Breast epithelium (tissue), 4 donors: ENCODE measurements around the gene MDFI. TPM values are rescaled to one million over a fixed set of nuclear protein-coding genes. Genes with fewer than 3 reads are reported as not detected.

Experiments
- DNase-seq, 2 donors: peaks; one replicate each; pipeline ENCODE4 v3.0.0-alpha.2; 2019; ENCODE audit warnings: low spot score in 2 of 2
- H3K27ac ChIP-seq, 2 donors: fragments of 200-600 bp; sonication (generic) in 1 of 2; one replicate each; pipeline ENCODE4 v1.5.1; 2016 to 2019; ENCODE audit warnings: mild to moderate bottlenecking in 1 of 2
- H3K27me3 ChIP-seq, 2 donors: fragments of 200-600 bp; sonication (generic) in 1 of 2; one replicate each; pipeline versions ENCODE4 v1.5.1 to v1.6.0; 2017 to 2019; ENCODE audit warnings: control low read depth in 1 of 2, mild to moderate bottlenecking in 1 of 2
- H3K36me3 ChIP-seq: fragments of 200-600 bp; one replicate; pipeline ENCODE4 v1.5.1; 2019
- H3K4me1 ChIP-seq, 2 donors: fragments of 200-600 bp; sonication (generic); one replicate each; pipeline ENCODE4 v1.5.1; 2016 to 2019; ENCODE audit warnings: control low read depth in 1 of 2
- H3K4me3 ChIP-seq, 3 donors: fragments of 200-600 bp; sonication (generic); 1 replicate in 2 of 3; 2 replicates in 1 of 3; pipeline ENCODE4 v1.5.1; 2016 to 2019; ENCODE audit warnings: mild to moderate bottlenecking in 3 of 3, moderate library complexity in 2 of 3
- H3K9me3 ChIP-seq, 2 donors: fragments of 200-600 bp; sonication (generic) in 1 of 2; one replicate each; pipeline ENCODE4 v1.5.1; 2016 to 2019; ENCODE audit warnings: control low read depth in 1 of 2
- POLR2A ChIP-seq: fragments of 450-650 bp; IDR thresholded peaks from one replicate; pipeline ENCODE4 v1.6.1; 2016; ENCODE audit warnings: antibody characterized with exemption, mild to moderate bottlenecking, moderate library complexity
- POLR2AphosphoS5 ChIP-seq, 3 donors: sonication (generic); formaldehyde crosslinking; IDR thresholded peaks; one replicate each; pipeline ENCODE4 v1.6.1; 2017; ENCODE audit warnings: antibody characterized with exemption in 3 of 3
- intact Hi-C: fragments of 100-400 bp; cut with DNase I; formaldehyde crosslinking; loops from one replicate; pipeline ENCODE4 v1.15.1; 2023; ENCODE audit warnings: low total_unique reads
- total RNA-seq, 3 donors: library from RNA; depleted of rRNA; stranded (reverse); fragments of >200 nt; gene quantifications; one replicate each; pipeline ENCODE4 v1.1.0, GENCODE V29; 2016
- TF ChIP-seq, protein P1 (sequence below), 3 donors: fragments of 450-650 bp; IDR thresholded peaks; one replicate each; pipeline ENCODE4 v1.5.1; 2016 to 2017; ENCODE audit warnings: antibody characterized with exemption in 3 of 3, mild to moderate bottlenecking in 3 of 3, moderate library complexity in 3 of 3

Gene MDFI
- total RNA-seq, 3 donors from 2014 or later: 26.7 to 75.8 (median 36.1) TPM

DNA sequence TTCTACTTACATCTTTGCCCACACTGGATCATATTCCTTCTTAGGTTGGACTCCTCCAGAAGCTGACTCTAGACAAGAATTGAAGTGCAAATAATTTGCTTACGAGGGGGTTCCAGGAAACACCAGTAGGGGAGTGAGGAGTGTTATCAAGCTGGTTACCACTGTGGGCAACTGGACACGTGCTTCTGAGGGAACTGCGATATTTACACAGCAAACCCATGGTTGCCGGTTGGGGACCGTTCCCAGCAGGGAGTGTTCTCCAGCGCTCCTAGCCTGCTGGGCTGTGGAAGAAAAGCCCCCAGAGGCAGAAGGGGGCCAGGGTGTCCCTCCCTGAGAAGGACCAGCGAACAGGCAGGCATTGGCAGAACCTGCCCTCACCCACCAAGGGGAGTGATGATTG is 21.7 kb downstream of the MDFI start:
- intact Hi-C loops: no loop called here
- Histone ChIP-seq H3K27me3 (peaks cover 0 to 3% of the 10 kb centered on the region in 2 donors), H3K4me3 (no peak overlapping the region), H3K9me3 (no peaks in the 10 kb centered on the region), H3K27ac (no peak overlapping the region), H3K4me1 (no peaks in the 10 kb centered on the region), H3K36me3 (no peaks in the 10 kb centered on the region)
- no peak for DNase-seq
- TF ChIP-seq, protein P1, sequence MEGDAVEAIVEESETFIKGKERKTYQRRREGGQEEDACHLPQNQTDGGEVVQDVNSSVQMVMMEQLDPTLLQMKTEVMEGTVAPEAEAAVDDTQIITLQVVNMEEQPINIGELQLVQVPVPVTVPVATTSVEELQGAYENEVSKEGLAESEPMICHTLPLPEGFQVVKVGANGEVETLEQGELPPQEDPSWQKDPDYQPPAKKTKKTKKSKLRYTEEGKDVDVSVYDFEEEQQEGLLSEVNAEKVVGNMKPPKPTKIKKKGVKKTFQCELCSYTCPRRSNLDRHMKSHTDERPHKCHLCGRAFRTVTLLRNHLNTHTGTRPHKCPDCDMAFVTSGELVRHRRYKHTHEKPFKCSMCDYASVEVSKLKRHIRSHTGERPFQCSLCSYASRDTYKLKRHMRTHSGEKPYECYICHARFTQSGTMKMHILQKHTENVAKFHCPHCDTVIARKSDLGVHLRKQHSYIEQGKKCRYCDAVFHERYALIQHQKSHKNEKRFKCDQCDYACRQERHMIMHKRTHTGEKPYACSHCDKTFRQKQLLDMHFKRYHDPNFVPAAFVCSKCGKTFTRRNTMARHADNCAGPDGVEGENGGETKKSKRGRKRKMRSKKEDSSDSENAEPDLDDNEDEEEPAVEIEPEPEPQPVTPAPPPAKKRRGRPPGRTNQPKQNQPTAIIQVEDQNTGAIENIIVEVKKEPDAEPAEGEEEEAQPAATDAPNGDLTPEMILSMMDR (IDR thresholded peaks at IDR 0.05): no peak
- TF ChIP-seq POLR2A (no peak), POLR2AphosphoS5 (IDR thresholded peaks at IDR 0.05) (no peak)

DNA sequence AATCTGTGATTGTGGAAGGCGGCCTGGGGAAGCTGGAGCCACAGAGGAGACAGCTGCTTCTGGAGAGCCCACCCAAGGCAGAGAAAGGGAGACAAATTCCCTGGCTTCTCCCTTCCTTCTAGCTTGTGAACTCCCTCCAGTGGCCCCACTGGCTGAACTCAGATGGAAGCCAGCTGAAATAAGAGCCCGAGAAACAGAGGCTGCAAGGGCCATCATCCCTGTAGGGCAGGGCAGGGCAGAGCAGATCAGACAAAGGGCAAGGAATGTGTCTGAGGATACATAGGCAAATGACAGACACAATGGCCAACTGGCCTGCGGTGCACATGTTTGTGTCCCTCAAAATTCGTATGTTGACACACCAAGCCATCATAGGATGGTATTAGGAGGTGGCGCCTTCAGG is 25.3 kb downstream of the MDFI start:
- intact Hi-C loops: no loop called here
- Histone ChIP-seq H3K36me3 (no peaks in the 10 kb centered on the region), H3K9me3 (no peaks in the 10 kb centered on the region), H3K4me3 (no peak overlapping the region), H3K4me1 (no peaks in the 10 kb centered on the region), H3K27ac (no peak overlapping the region), H3K27me3 (peaks cover 0 to 3% of the 10 kb centered on the region in 2 donors)
- TF ChIP-seq, protein P1 (IDR thresholded peaks at IDR 0.05): no peak
- TF ChIP-seq POLR2AphosphoS5 (IDR thresholded peaks at IDR 0.05) (no peak), POLR2A (no peak)
- DNase-seq: no peak

GRCh38 chr6:41664271-41664670 is 26.0 kb downstream of the MDFI start:
- Histone ChIP-seq H3K9me3 (peaks cover 0 to 3% of the 10 kb centered on the region in 2 donors), H3K4me1 (no peaks in the 10 kb centered on the region), H3K27ac (no peak overlapping the region), H3K36me3 (no peaks in the 10 kb centered on the region), H3K27me3 (peaks cover 0 to 3% of the 10 kb centered on the region in 2 donors), H3K4me3 (no peak overlapping the region)
- intact Hi-C loops: no loop called here
- no peak for TF ChIP-seq POLR2A
- TF ChIP-seq, protein P1 (IDR thresholded peaks at IDR 0.05): no peak
- TF ChIP-seq POLR2AphosphoS5 (IDR thresholded peaks at IDR 0.05): no peak
- DNase-seq: no peak

DNA sequence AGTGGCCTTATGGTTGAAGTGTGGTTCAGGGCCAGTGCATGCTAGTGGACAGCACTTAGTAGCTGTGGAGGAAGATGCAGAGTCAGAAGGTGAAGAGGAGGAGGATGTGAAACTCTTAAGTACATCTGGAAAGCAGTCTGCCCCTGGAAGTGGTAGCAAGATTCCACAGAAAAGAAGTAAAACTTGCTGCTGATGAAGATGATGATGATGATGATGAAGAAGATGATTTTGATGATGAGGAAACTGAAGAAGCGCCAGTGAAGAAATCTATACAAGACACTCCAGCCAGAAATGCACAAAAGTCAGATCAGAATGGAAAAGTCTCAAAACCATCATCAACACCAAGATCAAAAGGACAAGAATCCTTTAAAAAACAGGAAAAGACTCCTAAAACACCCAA is 28.9 kb downstream of the MDFI start:
- Histone ChIP-seq H3K27me3 (no peaks in the 10 kb centered on the region), H3K4me1 (no peaks in the 10 kb centered on the region), H3K27ac (no peak overlapping the region), H3K36me3 (no peaks in the 10 kb centered on the region), H3K4me3 (no peak overlapping the region), H3K9me3 (peaks cover 0 to 3% of the 10 kb centered on the region in 2 donors)
- TF ChIP-seq, protein P1 (IDR thresholded peaks at IDR 0.05): no peak
- TF ChIP-seq POLR2A (no peak), POLR2AphosphoS5 (IDR thresholded peaks at IDR 0.05) (no peak)
- no peak for DNase-seq
- intact Hi-C loops: no loop called here

GRCh38 chr6:41668968-41669367 is 30.7 kb downstream of the MDFI start:
- no peak overlapping the region for H3K27ac ChIP-seq
- no peak for DNase-seq
- no peaks in the 10 kb centered on the region for H3K27me3 ChIP-seq
- H3K9me3 ChIP-seq: peaks cover 0 to 3% of the 10 kb centered on the region in 2 donors
- H3K4me3 ChIP-seq: no peak overlapping the region
- intact Hi-C loops: no loop called here
- TF ChIP-seq POLR2AphosphoS5 (IDR thresholded peaks at IDR 0.05): no peak
- TF ChIP-seq, protein P1 (IDR thresholded peaks at IDR 0.05): no peak
- no peak for TF ChIP-seq POLR2A
- H3K36me3 ChIP-seq: no peaks in the 10 kb centered on the region
- H3K4me1 ChIP-seq: no peaks in the 10 kb centered on the region
